ENCODE measurements around the gene PTPN13.

DNA sequence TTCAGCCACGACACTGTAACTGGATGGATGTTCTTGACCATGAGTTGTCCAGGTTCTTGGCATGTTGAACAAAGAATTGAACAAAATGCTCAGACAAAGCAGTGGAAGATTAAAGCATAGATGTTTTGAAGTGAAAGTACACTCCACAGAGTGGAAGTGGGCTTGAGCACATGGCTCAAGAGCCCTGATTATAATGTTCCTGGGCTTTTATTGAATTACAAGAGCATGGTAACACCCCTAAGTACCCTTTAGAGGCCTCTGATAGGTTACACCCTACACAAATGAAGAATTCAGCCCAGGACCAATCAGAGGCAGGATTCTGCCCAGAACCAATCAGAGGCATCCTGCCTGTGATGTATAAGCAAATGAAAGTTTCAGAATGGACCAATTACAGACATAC, 221.5 kb downstream of the PTPN13 start:
- TF ChIP-seq, protein P1, sequence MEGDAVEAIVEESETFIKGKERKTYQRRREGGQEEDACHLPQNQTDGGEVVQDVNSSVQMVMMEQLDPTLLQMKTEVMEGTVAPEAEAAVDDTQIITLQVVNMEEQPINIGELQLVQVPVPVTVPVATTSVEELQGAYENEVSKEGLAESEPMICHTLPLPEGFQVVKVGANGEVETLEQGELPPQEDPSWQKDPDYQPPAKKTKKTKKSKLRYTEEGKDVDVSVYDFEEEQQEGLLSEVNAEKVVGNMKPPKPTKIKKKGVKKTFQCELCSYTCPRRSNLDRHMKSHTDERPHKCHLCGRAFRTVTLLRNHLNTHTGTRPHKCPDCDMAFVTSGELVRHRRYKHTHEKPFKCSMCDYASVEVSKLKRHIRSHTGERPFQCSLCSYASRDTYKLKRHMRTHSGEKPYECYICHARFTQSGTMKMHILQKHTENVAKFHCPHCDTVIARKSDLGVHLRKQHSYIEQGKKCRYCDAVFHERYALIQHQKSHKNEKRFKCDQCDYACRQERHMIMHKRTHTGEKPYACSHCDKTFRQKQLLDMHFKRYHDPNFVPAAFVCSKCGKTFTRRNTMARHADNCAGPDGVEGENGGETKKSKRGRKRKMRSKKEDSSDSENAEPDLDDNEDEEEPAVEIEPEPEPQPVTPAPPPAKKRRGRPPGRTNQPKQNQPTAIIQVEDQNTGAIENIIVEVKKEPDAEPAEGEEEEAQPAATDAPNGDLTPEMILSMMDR (IDR thresholded peaks at IDR 0.05), result no peak
- TF ChIP-seq EP300 (IDR thresholded peaks at IDR 0.05) (no peak), POLR2AphosphoS5 (IDR thresholded peaks at IDR 0.05) (no peak)

Data from esophagus muscularis mucosa (tissue), 4 donors.